Memory B cell (primary cell): ENCODE measurements around the gene SEPTIN12.
A peak's percentile ranks its signal among the peaks of the same experiment; 100 is the strongest.

Source experiments
- ATAC-seq: fragments of 150-1000 bp; cut with Tn5 transposase; 2 replicates; pipeline ENCODE4 v1.10.0; 2021; ENCODE audit warnings: low read depth, mild to moderate bottlenecking, moderate library complexity
- DNase-seq, 2 donors: peaks; one replicate each; pipeline ENCODE4 v3.0.0; 2022; ENCODE audit warnings: low spot score in 2 of 2
- H3K27ac Mint-ChIP-seq: one replicate; pipeline ENCODE4 v1.8.0; 2022; ENCODE audit warnings: mild to moderate bottlenecking, moderate library complexity, mixed read lengths
- H3K27me3 Mint-ChIP-seq: one replicate; pipeline ENCODE4 v1.8.0; 2022; ENCODE audit warnings: mixed read lengths
- H3K36me3 Mint-ChIP-seq: one replicate; pipeline ENCODE4 v1.8.0; 2022; ENCODE audit warnings: mild to moderate bottlenecking, mixed read lengths
- H3K4me1 Mint-ChIP-seq: one replicate; pipeline ENCODE4 v1.8.0; 2022; ENCODE audit warnings: mixed read lengths
- H3K4me3 Mint-ChIP-seq: one replicate; pipeline ENCODE4 v1.8.0; 2022; ENCODE audit warnings: mild to moderate bottlenecking, moderate library complexity, mixed read lengths
- H3K9me3 Mint-ChIP-seq: one replicate; pipeline ENCODE4 v1.8.0; 2022; ENCODE audit warnings: mixed read lengths

The SEPTIN12 gene

GRCh38 chr16:4813251-4814003 is 25.3 kb upstream of the SEPTIN12 start:
- ATAC-seq = no peak

GRCh38 chr16:4811773-4812172 is 23.6 kb upstream of the SEPTIN12 start:
- DNase-seq (no peak), ATAC-seq (no peak)
- H3K9me3 Mint-ChIP-seq = no peaks in the 10 kb centered on the region
- peaks cover 28% of the 10 kb centered on the region for H3K36me3 Mint-ChIP-seq
- H3K4me3 Mint-ChIP-seq = no peak overlapping the region
- H3K4me1 Mint-ChIP-seq = no peaks in the 10 kb centered on the region
- no peaks in the 10 kb centered on the region for H3K27me3 Mint-ChIP-seq
- no peak overlapping the region for H3K27ac Mint-ChIP-seq

More at GRCh38 chr16:4813251-4814003, 25.3 kb upstream of the SEPTIN12 start:
- H3K36me3 Mint-ChIP-seq = peaks cover 26% of the 10 kb centered on the region
- no peak for DNase-seq
- no peak overlapping the region for H3K27ac Mint-ChIP-seq
- no peaks in the 10 kb centered on the region for H3K27me3 Mint-ChIP-seq
- no peaks in the 10 kb centered on the region for H3K9me3 Mint-ChIP-seq
- H3K4me3 Mint-ChIP-seq = no peak overlapping the region
- H3K4me1 Mint-ChIP-seq = no peaks in the 10 kb centered on the region

- DNase-seq (no peak), ATAC-seq (no peak)
- Mint-ChIP-seq H3K36me3 (peaks cover 25% of the 10 kb centered on the region), H3K27ac (no peak overlapping the region), H3K4me3 (no peak overlapping the region), H3K4me1 (no peaks in the 10 kb centered on the region), H3K27me3 (no peaks in the 10 kb centered on the region), H3K9me3 (no peaks in the 10 kb centered on the region)
Observed at GRCh38 chr16:4811242-4811641, 23.1 kb upstream of the SEPTIN12 start.

- no peaks in the 10 kb centered on the region for H3K9me3 Mint-ChIP-seq
- no peak overlapping the region for H3K4me3 Mint-ChIP-seq
- H3K27me3 Mint-ChIP-seq = no peaks in the 10 kb centered on the region
- peaks cover 9% of the 10 kb centered on the region for H3K36me3 Mint-ChIP-seq
- ATAC-seq = no peak
- no peak for DNase-seq
- H3K4me1 Mint-ChIP-seq = peaks cover 2% of the 10 kb centered on the region
- no peak overlapping the region for H3K27ac Mint-ChIP-seq
Observed at GRCh38 chr16:4806280-4806679, 18.1 kb upstream of the SEPTIN12 start.

GRCh38 chr16:4805231-4805630 is 17.1 kb upstream of the SEPTIN12 start:
- Mint-ChIP-seq H3K4me3 (no peak overlapping the region), H3K27ac (no peak overlapping the region), H3K9me3 (no peaks in the 10 kb centered on the region), H3K4me1 (peaks cover 8% of the 10 kb centered on the region), H3K27me3 (no peaks in the 10 kb centered on the region), H3K36me3 (peaks cover 7% of the 10 kb centered on the region)
- DNase-seq (no peak), ATAC-seq (no peak)

- H3K4me3 Mint-ChIP-seq = no peak overlapping the region
- H3K36me3 Mint-ChIP-seq = peaks cover 7% of the 10 kb centered on the region
- H3K27me3 Mint-ChIP-seq = no peaks in the 10 kb centered on the region
- H3K4me1 Mint-ChIP-seq = peaks cover 8% of the 10 kb centered on the region
- H3K9me3 Mint-ChIP-seq = no peaks in the 10 kb centered on the region
- no peak for DNase-seq
- ATAC-seq = no peak
- H3K27ac Mint-ChIP-seq = no peak overlapping the region
Observed at GRCh38 chr16:4803898-4804762, 16.0 kb upstream of the SEPTIN12 start.

GRCh38 chr16:4803401-4803844 is 15.3 kb upstream of the SEPTIN12 start:
- no peak overlapping the region for H3K27ac Mint-ChIP-seq
- no peaks in the 10 kb centered on the region for H3K9me3 Mint-ChIP-seq
- H3K36me3 Mint-ChIP-seq = peaks cover 7% of the 10 kb centered on the region
- no peaks in the 10 kb centered on the region for H3K27me3 Mint-ChIP-seq
- DNase-seq (no peak), ATAC-seq (no peak)
- H3K4me1 Mint-ChIP-seq = peaks cover 8% of the 10 kb centered on the region
- peak overlapping the region; percentile 85 for H3K4me3 Mint-ChIP-seq

- peaks cover 8% of the 10 kb centered on the region for H3K4me1 Mint-ChIP-seq
- no peaks in the 10 kb centered on the region for H3K27me3 Mint-ChIP-seq
Observed at GRCh38 chr16:4802659-4803287, 14.6 kb upstream of the SEPTIN12 start.

GRCh38 chr16:4801962-4802658 is 14.0 kb upstream of the SEPTIN12 start, which contains the start of gene ROGDI:
Gene ROGDI (minus strand): TSS chr16:4802633. CDS start chr16:4802571, 62 bp downstream.
- peak in 1 of 2 donors; percentile 73 for DNase-seq
- Mint-ChIP-seq H3K36me3 (peaks cover 3% of the 10 kb centered on the region), H3K27ac (peak within 1 kb of the TSS; percentile 85)

More at GRCh38 chr16:4802659-4803287, 14.6 kb upstream of the SEPTIN12 start:
- H3K9me3 Mint-ChIP-seq = no peaks in the 10 kb centered on the region
- peak; percentile 80 for ATAC-seq
- peaks cover 7% of the 10 kb centered on the region for H3K36me3 Mint-ChIP-seq
- peak overlapping the region; percentile 85 for H3K4me3 Mint-ChIP-seq
- H3K27ac Mint-ChIP-seq = peak overlapping the region; percentile 85
- peak; percentile 87 to 99 for DNase-seq

GRCh38 chr16:4801051-4801961 is 13.2 kb upstream of the SEPTIN12 start:
- DNase-seq (peak in 1 of 2 donors; percentile 17), ATAC-seq (no peak)
- no peaks in the 10 kb centered on the region for H3K27me3 Mint-ChIP-seq
- H3K36me3 Mint-ChIP-seq = peaks cover 3% of the 10 kb centered on the region
- H3K9me3 Mint-ChIP-seq = no peaks in the 10 kb centered on the region
- H3K27ac Mint-ChIP-seq = peak overlapping the region; percentile 85
- H3K4me1 Mint-ChIP-seq = peaks cover 8% of the 10 kb centered on the region
- H3K4me3 Mint-ChIP-seq = peak overlapping the region; percentile 87

More at GRCh38 chr16:4801962-4802658, 14.0 kb upstream of the SEPTIN12 start, which contains the start of gene ROGDI:
- H3K4me3 Mint-ChIP-seq = peak within 1 kb of the TSS; percentile 87
- no peaks in the 10 kb centered on the region for H3K27me3 Mint-ChIP-seq
- H3K4me1 Mint-ChIP-seq = peaks cover 8% of the 10 kb centered on the region
- H3K9me3 Mint-ChIP-seq = no peaks in the 10 kb centered on the region
- peak; percentile 73 for ATAC-seq

- Mint-ChIP-seq H3K27ac (no peak overlapping the region), H3K36me3 (peaks cover 2% of the 10 kb centered on the region)
- DNase-seq = no peak
Observed at GRCh38 chr16:4800290-4801041, 12.3 kb upstream of the SEPTIN12 start.

More at GRCh38 chr16:4800290-4801041, 12.3 kb upstream of the SEPTIN12 start:
- H3K4me1 Mint-ChIP-seq = peaks cover 8% of the 10 kb centered on the region
- H3K27me3 Mint-ChIP-seq = no peaks in the 10 kb centered on the region
- peak overlapping the region; percentile 24 for H3K4me3 Mint-ChIP-seq
- no peaks in the 10 kb centered on the region for H3K9me3 Mint-ChIP-seq
- no peak for ATAC-seq
